CD4-positive, alpha-beta T cell treated with Interleukin-15 for 1 hour (primary cell): ENCODE data around the gene HOXB7.

Experiments
- DNase-seq: peaks from one replicate; pipeline ENCODE4 v3.0.0-alpha.2; 2020

Gene HOXB7

GRCh38 chr17:48578616-48579470 lies 32.0 kb downstream of the HOXB7 start:
- DNase-seq: no peak

GRCh38 chr17:48577946-48578615 lies 32.7 kb downstream of the HOXB7 start, which contains the start of gene HOXB4:
HOXB4 (minus strand) TSS chr17:48578350; CDS start chr17:48578319, 31 bp downstream.
- peak; percentile 52 for DNase-seq

- no peak for DNase-seq
These were observed 33.4 kb downstream of the HOXB7 start for GRCh38 chr17:48577330-48577945.

GRCh38 chr17:48576479-48577309 lies 34.1 kb downstream of the HOXB7 start:
- DNase-seq: no peak

GRCh38 chr17:48575673-48576478 lies 34.9 kb downstream of the HOXB7 start:
- no peak for DNase-seq

GRCh38 chr17:48575066-48575582 lies 35.7 kb downstream of the HOXB7 start:
- DNase-seq: no peak

GRCh38 chr17:48574505-48575065 lies 36.2 kb downstream of the HOXB7 start:
- DNase-seq: no peak

- no peak for DNase-seq
These were observed 38.9 kb downstream of the HOXB7 start for GRCh38 chr17:48571826-48572417.

GRCh38 chr17:48571024-48571818 lies 39.6 kb downstream of the HOXB7 start:
- no peak for DNase-seq

GRCh38 chr17:48570325-48571023 lies 40.3 kb downstream of the HOXB7 start:
- DNase-seq: no peak

GRCh38 chr17:48569674-48570324 lies 41.0 kb downstream of the HOXB7 start:
- no peak for DNase-seq

GRCh38 chr17:48569240-48569582 lies 41.6 kb downstream of the HOXB7 start:
- DNase-seq: no peak

- no peak for DNase-seq
These were observed 42.1 kb downstream of the HOXB7 start for GRCh38 chr17:48568499-48569239.

GRCh38 chr17:48567646-48568354 lies 43.0 kb downstream of the HOXB7 start:
- no peak for DNase-seq

GRCh38 chr17:48567209-48567608 lies 43.6 kb downstream of the HOXB7 start:
- DNase-seq: no peak

- DNase-seq: no peak
These were observed 44.1 kb downstream of the HOXB7 start for GRCh38 chr17:48566717-48567116.

- DNase-seq: no peak
These were observed 44.7 kb downstream of the HOXB7 start for GRCh38 chr17:48565925-48566710.
